ENCODE results near the gene PRKACB. TPM values are rescaled to one million over a fixed set of nuclear protein-coding genes. Genes with fewer than 3 reads are reported as not detected.

The PRKACB gene
- polyA plus RNA-seq, 1 donor (not counting 4 experiments of a cell fraction or from before 2014, with no cell fraction given) = 15.3 TPM

GRCh38 chr1:84257617-84258016, 113.5 kb downstream of the PRKACB start:
- Histone ChIP-seq H3K79me2 (ENCODE audit: control insufficient read depth, insufficient read depth, low read length) (no peaks in the 10 kb centered on the region), H3K4me3 (ENCODE audit: control insufficient read depth in 2 of 3, extremely low read depth in 1 of 3, insufficient read depth in 2 of 3, low read depth in 1 of 3, low read length in 3 of 3) (no peak overlapping the region), H3K27me3 (ENCODE audit: control insufficient read depth, extremely low read depth, insufficient read depth, low read length) (peaks cover 3% of the 10 kb centered on the region), H3K9me3 (ENCODE audit: control insufficient read depth, low read depth, low read length) (no peaks in the 10 kb centered on the region), H3K9ac (ENCODE audit: control insufficient read depth, extremely low read depth, insufficient read depth, low read length) (no peak overlapping the region), H4K20me1 (ENCODE audit: control insufficient read depth, extremely low read depth, insufficient read depth, low read length) (no peaks in the 10 kb centered on the region), H3K9me1 (ENCODE audit: control insufficient read depth, extremely low read depth, insufficient read depth, low read length) (no peaks in the 10 kb centered on the region), H3K4me1 (ENCODE audit: control insufficient read depth, extremely low read depth, insufficient read depth, low read length) (peaks cover 10% of the 10 kb centered on the region), H2AFZ (ENCODE audit: control insufficient read depth, low read length) (no peak overlapping the region), H3K27ac (ENCODE audit: control insufficient read depth, insufficient read depth, low read length) (no peak overlapping the region), H3K36me3 (ENCODE audit: control insufficient read depth in 2 of 2, extremely low read depth in 1 of 2, insufficient read depth in 2 of 2, low read length in 2 of 2) (no peaks in the 10 kb centered on the region), H3K4me2 (ENCODE audit: control insufficient read depth, extremely low read depth, insufficient read depth, low read depth, low read length) (no peak overlapping the region)
- no peak for DNase-seq (ENCODE audit: low read depth, low spot score)
- dilution Hi-C loops (cut with MboI; ENCODE audit: extremely low pct_ligation_motif_present, low sequenced_read_pairs) = no loop called here
- FAIRE-seq = no peak
- no peak for TF ChIP-seq EZH2 (IDR thresholded peaks at IDR 0.05; ENCODE audit: low read length)
- TF ChIP-seq, protein P1, sequence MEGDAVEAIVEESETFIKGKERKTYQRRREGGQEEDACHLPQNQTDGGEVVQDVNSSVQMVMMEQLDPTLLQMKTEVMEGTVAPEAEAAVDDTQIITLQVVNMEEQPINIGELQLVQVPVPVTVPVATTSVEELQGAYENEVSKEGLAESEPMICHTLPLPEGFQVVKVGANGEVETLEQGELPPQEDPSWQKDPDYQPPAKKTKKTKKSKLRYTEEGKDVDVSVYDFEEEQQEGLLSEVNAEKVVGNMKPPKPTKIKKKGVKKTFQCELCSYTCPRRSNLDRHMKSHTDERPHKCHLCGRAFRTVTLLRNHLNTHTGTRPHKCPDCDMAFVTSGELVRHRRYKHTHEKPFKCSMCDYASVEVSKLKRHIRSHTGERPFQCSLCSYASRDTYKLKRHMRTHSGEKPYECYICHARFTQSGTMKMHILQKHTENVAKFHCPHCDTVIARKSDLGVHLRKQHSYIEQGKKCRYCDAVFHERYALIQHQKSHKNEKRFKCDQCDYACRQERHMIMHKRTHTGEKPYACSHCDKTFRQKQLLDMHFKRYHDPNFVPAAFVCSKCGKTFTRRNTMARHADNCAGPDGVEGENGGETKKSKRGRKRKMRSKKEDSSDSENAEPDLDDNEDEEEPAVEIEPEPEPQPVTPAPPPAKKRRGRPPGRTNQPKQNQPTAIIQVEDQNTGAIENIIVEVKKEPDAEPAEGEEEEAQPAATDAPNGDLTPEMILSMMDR (optimal IDR thresholded peaks at IDR 0.05 in 1 of 3, IDR thresholded peaks at IDR 0.05 in 1 of 3, conservative IDR thresholded peaks at IDR 0.05 in 1 of 3; ENCODE audit: extremely low read depth in 1 of 3, insufficient read depth in 2 of 3, low read length in 3 of 3) = no peak

GRCh38 chr1:84259376-84259775, 115.3 kb downstream of the PRKACB start:
- no peak overlapping the region for H2AFZ ChIP-seq (ENCODE audit: control insufficient read depth, low read length)
- peaks cover 1% of the 10 kb centered on the region for H3K4me1 ChIP-seq (ENCODE audit: control insufficient read depth, extremely low read depth, insufficient read depth, low read length)
- H4K20me1 ChIP-seq (ENCODE audit: control insufficient read depth, extremely low read depth, insufficient read depth, low read length) = no peaks in the 10 kb centered on the region
- H3K4me2 ChIP-seq (ENCODE audit: control insufficient read depth, extremely low read depth, insufficient read depth, low read depth, low read length) = no peak overlapping the region
- TF ChIP-seq, protein P1 (optimal IDR thresholded peaks at IDR 0.05 in 1 of 3, IDR thresholded peaks at IDR 0.05 in 1 of 3, conservative IDR thresholded peaks at IDR 0.05 in 1 of 3; ENCODE audit: extremely low read depth in 1 of 3, insufficient read depth in 2 of 3, low read length in 3 of 3) = no peak
- TF ChIP-seq EZH2 (IDR thresholded peaks at IDR 0.05; ENCODE audit: low read length) = no peak
- DNase-seq (ENCODE audit: low read depth, low spot score) = no peak
- H3K36me3 ChIP-seq (ENCODE audit: control insufficient read depth in 2 of 2, extremely low read depth in 1 of 2, insufficient read depth in 2 of 2, low read length in 2 of 2) = no peaks in the 10 kb centered on the region
- FAIRE-seq = no peak
- dilution Hi-C loops (cut with MboI; ENCODE audit: extremely low pct_ligation_motif_present, low sequenced_read_pairs) = no loop called here
- no peak overlapping the region for H3K9ac ChIP-seq (ENCODE audit: control insufficient read depth, extremely low read depth, insufficient read depth, low read length)
- H3K27ac ChIP-seq (ENCODE audit: control insufficient read depth, insufficient read depth, low read length) = no peak overlapping the region
- no peaks in the 10 kb centered on the region for H3K9me1 ChIP-seq (ENCODE audit: control insufficient read depth, extremely low read depth, insufficient read depth, low read length)
- H3K4me3 ChIP-seq (ENCODE audit: control insufficient read depth in 2 of 3, extremely low read depth in 1 of 3, insufficient read depth in 2 of 3, low read depth in 1 of 3, low read length in 3 of 3) = no peak overlapping the region
- H3K9me3 ChIP-seq (ENCODE audit: control insufficient read depth, low read depth, low read length) = no peaks in the 10 kb centered on the region
- H3K79me2 ChIP-seq (ENCODE audit: control insufficient read depth, insufficient read depth, low read length) = no peaks in the 10 kb centered on the region
- H3K27me3 ChIP-seq (ENCODE audit: control insufficient read depth, extremely low read depth, insufficient read depth, low read length) = peaks cover 3% of the 10 kb centered on the region
